Osteoblast (primary cell): ENCODE data around the gene EPGN. TPM values are rescaled to one million over a fixed set of nuclear protein-coding genes. Genes with fewer than 3 reads are reported as not detected.

Experiments
- DNase-seq: peaks from one replicate; pipeline ENCODE4 v3.0.0; 2011; ENCODE audit warnings: low spot score, mixed read lengths; ENCODE audit not compliant: insufficient read length; ENCODE audit errors: missing footprints
- H2AFZ ChIP-seq: 2 replicates; pipeline ENCODE4 v1.6.0; 2011; ENCODE audit warnings: mild to moderate bottlenecking, low read length
- H3K27ac ChIP-seq: 2 replicates; pipeline ENCODE4 v1.5.1; 2011; ENCODE audit warnings: mild to moderate bottlenecking, low read depth, low read length, moderate library complexity
- H3K27me3 ChIP-seq: 2 replicates; pipeline ENCODE4 v1.6.0; 2012; ENCODE audit warnings: mild to moderate bottlenecking, control low read depth, inconsistent platforms, low read length, moderate library complexity; ENCODE audit not compliant: insufficient read depth
- H3K36me3 ChIP-seq: 2 replicates; pipeline ENCODE4 v1.5.1; 2011; ENCODE audit warnings: mild to moderate bottlenecking, low read length, control low read depth, moderate library complexity; ENCODE audit not compliant: insufficient read depth
- H3K4me1 ChIP-seq: 2 replicates; pipeline ENCODE4 v1.5.1; 2011; ENCODE audit warnings: mild to moderate bottlenecking, low read length, control low read depth, moderate library complexity; ENCODE audit not compliant: insufficient read depth
- H3K4me2 ChIP-seq: 2 replicates; pipeline ENCODE4 v1.6.0; 2011; ENCODE audit warnings: mild to moderate bottlenecking, low read length; ENCODE audit not compliant: insufficient read depth
- H3K4me3 ChIP-seq: fragments of 200-600 bp; sonication (generic); 3 replicates; pipeline ENCODE4 v1.5.1; 2012; ENCODE audit warnings: mild to moderate bottlenecking, low read length, inconsistent platforms; ENCODE audit not compliant: insufficient read depth
- H3K79me2 ChIP-seq: 2 replicates; pipeline ENCODE4 v1.6.0; 2012; ENCODE audit warnings: mild to moderate bottlenecking, low read length, control low read depth, inconsistent platforms; ENCODE audit not compliant: insufficient read depth
- H3K9me3 ChIP-seq: 2 replicates; pipeline ENCODE4 v1.5.1; 2011; ENCODE audit warnings: low read depth, low read length, control low read depth
- H4K20me1 ChIP-seq: 2 replicates; pipeline ENCODE4 v1.6.0; 2012; ENCODE audit warnings: mild to moderate bottlenecking, low read length, control low read depth; ENCODE audit not compliant: insufficient read depth
- total RNA-seq: library from RNA; depleted of rRNA; stranded (reverse); fragments of >200 nt; gene quantifications from 2 replicates; pipeline ENCODE4 v1.2.3, GENCODE V29; 2012
- TF ChIP-seq, protein P1 (sequence below): IDR thresholded peaks from 2 replicates; pipeline ENCODE4 v1.5.1; 2011; ENCODE audit warnings: mild to moderate bottlenecking, low read depth, low read length, moderate library complexity; ENCODE audit errors: extremely low read depth

Gene EPGN
- total RNA-seq, 1 donor = 1.1 TPM

DNA sequence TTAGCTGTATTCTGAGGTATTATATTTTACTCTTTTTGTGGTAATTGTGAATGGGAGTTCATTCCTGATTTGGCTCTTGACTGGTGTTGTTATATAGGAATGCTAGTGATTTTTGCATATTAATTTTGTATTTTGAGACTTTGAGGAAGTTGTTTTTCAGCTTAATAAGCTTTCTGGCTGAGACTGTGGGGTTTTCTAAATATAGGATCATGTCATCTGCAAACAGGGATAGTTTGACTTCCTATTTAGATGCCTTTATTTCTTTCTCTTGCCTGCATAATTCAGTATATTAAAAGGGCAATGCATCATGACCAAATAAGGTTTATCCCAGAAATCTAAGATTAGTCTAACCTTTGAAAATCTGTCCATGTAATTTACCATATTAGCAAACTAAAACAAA lies 44.7 kb upstream of the EPGN start:
- no peak overlapping the region for H3K4me2 ChIP-seq
- TF ChIP-seq, protein P1, sequence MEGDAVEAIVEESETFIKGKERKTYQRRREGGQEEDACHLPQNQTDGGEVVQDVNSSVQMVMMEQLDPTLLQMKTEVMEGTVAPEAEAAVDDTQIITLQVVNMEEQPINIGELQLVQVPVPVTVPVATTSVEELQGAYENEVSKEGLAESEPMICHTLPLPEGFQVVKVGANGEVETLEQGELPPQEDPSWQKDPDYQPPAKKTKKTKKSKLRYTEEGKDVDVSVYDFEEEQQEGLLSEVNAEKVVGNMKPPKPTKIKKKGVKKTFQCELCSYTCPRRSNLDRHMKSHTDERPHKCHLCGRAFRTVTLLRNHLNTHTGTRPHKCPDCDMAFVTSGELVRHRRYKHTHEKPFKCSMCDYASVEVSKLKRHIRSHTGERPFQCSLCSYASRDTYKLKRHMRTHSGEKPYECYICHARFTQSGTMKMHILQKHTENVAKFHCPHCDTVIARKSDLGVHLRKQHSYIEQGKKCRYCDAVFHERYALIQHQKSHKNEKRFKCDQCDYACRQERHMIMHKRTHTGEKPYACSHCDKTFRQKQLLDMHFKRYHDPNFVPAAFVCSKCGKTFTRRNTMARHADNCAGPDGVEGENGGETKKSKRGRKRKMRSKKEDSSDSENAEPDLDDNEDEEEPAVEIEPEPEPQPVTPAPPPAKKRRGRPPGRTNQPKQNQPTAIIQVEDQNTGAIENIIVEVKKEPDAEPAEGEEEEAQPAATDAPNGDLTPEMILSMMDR = no peak
- no peaks in the 10 kb centered on the region for H3K27me3 ChIP-seq
- H4K20me1 ChIP-seq = no peaks in the 10 kb centered on the region
- no peak overlapping the region for H3K4me3 ChIP-seq
- no peaks in the 10 kb centered on the region for H3K9me3 ChIP-seq
- no peaks in the 10 kb centered on the region for H3K79me2 ChIP-seq
- no peak overlapping the region for H3K27ac ChIP-seq
- no peak for DNase-seq
- H2AFZ ChIP-seq = no peak overlapping the region
- H3K36me3 ChIP-seq = no peaks in the 10 kb centered on the region
- H3K4me1 ChIP-seq = peaks cover 11% of the 10 kb centered on the region

DNA sequence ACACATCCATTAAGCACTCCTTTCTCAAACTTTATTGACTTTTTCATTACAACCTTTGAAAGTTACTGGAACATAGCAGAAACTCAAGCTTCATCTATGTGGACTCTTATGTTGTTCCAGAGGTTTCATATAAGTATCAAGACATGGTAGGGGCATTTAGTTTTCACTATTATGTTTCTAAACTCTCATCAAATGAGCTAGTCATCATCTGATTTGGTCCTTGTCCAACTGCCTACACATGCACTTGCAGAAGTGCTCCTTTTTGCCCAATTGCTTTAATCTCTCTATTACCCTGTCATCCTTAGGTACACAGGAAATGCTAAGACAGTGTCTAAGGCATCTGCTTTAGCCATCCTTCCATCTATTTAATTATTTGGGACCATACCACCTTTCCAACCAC lies 42.2 kb upstream of the EPGN start:
- Histone ChIP-seq H2AFZ (no peak overlapping the region), H3K36me3 (no peaks in the 10 kb centered on the region), H3K27me3 (no peaks in the 10 kb centered on the region), H3K79me2 (no peaks in the 10 kb centered on the region), H3K4me1 (peaks cover 16% of the 10 kb centered on the region), H4K20me1 (no peaks in the 10 kb centered on the region), H3K4me3 (no peak overlapping the region), H3K9me3 (no peaks in the 10 kb centered on the region), H3K27ac (no peak overlapping the region), H3K4me2 (no peak overlapping the region)
- DNase-seq = no peak
- TF ChIP-seq, protein P1 = no peak

DNA sequence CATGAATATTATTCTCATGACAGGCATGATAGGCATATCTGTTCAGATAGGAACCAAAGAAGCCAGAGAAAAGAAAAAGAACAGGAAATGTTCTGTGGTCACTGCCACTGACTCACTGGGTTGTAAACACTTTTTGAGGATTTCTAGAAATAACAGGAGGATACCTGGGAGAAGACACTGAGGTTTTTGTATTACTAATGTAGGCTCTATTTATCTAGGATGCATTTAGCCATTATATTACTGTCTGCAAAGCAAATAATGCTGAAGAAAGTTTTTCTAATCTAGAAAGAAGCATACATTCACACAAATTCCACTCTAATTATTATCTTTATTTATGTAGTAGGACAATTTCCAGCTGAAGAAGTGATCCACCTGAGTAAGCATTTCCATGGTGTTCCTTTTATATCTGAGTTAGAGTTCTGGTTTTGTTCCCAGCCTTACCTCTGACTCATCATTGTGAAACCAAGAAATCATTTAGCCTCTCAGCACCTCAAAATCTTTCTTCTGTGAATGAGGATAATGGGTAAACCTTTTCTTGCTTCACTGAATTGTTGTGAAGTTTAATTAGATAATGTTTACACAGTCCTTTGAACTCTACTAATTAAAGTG lies 40.2 kb upstream of the EPGN start:
- Histone ChIP-seq H3K4me3 (no peak overlapping the region), H3K27me3 (no peaks in the 10 kb centered on the region), H3K4me1 (peaks cover 16% of the 10 kb centered on the region), H3K27ac (peak overlapping the region; percentile 31), H3K4me2 (no peak overlapping the region), H4K20me1 (no peaks in the 10 kb centered on the region), H3K79me2 (no peaks in the 10 kb centered on the region), H3K9me3 (no peaks in the 10 kb centered on the region), H2AFZ (no peak overlapping the region), H3K36me3 (no peaks in the 10 kb centered on the region)
- DNase-seq = peak; percentile 34
- TF ChIP-seq, protein P1 = no peak

DNA sequence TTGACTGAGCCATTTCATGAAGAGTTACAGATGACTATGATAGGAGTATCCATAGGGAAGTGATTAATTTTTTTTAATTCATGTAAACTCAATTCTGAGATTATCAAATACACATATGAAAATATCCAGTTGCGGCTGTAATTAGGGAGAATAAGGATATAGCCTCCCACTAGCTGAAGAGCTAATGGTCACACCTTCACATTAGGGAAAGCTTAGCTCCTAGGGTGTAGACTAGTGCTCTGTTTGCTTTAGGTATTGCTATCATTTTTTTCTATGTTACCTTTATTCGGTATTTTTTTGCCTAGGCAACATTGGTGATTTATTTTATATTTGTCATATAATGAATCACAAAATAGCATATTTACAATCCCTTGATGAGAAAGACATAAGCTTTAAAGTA lies 39.6 kb upstream of the EPGN start:
- Histone ChIP-seq H2AFZ (no peak overlapping the region), H3K4me3 (no peak overlapping the region), H3K4me2 (no peak overlapping the region), H4K20me1 (no peaks in the 10 kb centered on the region), H3K36me3 (no peaks in the 10 kb centered on the region), H3K9me3 (no peaks in the 10 kb centered on the region), H3K4me1 (peaks cover 16% of the 10 kb centered on the region), H3K27ac (no peak overlapping the region), H3K79me2 (no peaks in the 10 kb centered on the region), H3K27me3 (no peaks in the 10 kb centered on the region)
- TF ChIP-seq, protein P1 = no peak
- no peak for DNase-seq
